Central memory CD8-positive, alpha-beta T cell (primary cell): ENCODE data around the gene IGFBP7.

Source experiments
- ATAC-seq: fragments of 150-1000 bp; cut with Tn5 transposase; replicated peaks from 2 replicates; pipeline ENCODE4 v1.10.0; 2022; ENCODE audit warnings: mild to moderate bottlenecking, moderate FRiP score, moderate number of reproducible peaks; ENCODE audit not compliant: poor library complexity, severe bottlenecking; ENCODE audit errors: extremely low read depth
- DNase-seq, 2 donors: peaks; one replicate each; pipeline ENCODE4 v3.0.0; 2021; ENCODE audit warnings: low spot score in 2 of 2
- H3K27ac Mint-ChIP-seq: one replicate; pipeline ENCODE4 v1.8.0; 2022; ENCODE audit warnings: low read depth, mild to moderate bottlenecking, moderate library complexity, mixed read lengths
- H3K27me3 Mint-ChIP-seq: one replicate; pipeline ENCODE4 v1.8.0; 2022; ENCODE audit warnings: mixed read lengths
- H3K36me3 Mint-ChIP-seq: one replicate; pipeline ENCODE4 v1.8.0; 2022; ENCODE audit warnings: mild to moderate bottlenecking, moderate library complexity, mixed read lengths; ENCODE audit not compliant: insufficient read depth
- H3K4me1 Mint-ChIP-seq: one replicate; pipeline ENCODE4 v1.8.0; 2022; ENCODE audit warnings: mixed read lengths
- H3K4me3 Mint-ChIP-seq: one replicate; pipeline ENCODE4 v1.8.0; 2022; ENCODE audit warnings: mild to moderate bottlenecking, moderate library complexity, mixed read lengths
- H3K9me3 Mint-ChIP-seq: one replicate; pipeline ENCODE4 v1.8.0; 2022; ENCODE audit warnings: mixed read lengths

IGFBP7 gene, protein sequence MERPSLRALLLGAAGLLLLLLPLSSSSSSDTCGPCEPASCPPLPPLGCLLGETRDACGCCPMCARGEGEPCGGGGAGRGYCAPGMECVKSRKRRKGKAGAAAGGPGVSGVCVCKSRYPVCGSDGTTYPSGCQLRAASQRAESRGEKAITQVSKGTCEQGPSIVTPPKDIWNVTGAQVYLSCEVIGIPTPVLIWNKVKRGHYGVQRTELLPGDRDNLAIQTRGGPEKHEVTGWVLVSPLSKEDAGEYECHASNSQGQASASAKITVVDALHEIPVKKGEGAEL

DNA sequence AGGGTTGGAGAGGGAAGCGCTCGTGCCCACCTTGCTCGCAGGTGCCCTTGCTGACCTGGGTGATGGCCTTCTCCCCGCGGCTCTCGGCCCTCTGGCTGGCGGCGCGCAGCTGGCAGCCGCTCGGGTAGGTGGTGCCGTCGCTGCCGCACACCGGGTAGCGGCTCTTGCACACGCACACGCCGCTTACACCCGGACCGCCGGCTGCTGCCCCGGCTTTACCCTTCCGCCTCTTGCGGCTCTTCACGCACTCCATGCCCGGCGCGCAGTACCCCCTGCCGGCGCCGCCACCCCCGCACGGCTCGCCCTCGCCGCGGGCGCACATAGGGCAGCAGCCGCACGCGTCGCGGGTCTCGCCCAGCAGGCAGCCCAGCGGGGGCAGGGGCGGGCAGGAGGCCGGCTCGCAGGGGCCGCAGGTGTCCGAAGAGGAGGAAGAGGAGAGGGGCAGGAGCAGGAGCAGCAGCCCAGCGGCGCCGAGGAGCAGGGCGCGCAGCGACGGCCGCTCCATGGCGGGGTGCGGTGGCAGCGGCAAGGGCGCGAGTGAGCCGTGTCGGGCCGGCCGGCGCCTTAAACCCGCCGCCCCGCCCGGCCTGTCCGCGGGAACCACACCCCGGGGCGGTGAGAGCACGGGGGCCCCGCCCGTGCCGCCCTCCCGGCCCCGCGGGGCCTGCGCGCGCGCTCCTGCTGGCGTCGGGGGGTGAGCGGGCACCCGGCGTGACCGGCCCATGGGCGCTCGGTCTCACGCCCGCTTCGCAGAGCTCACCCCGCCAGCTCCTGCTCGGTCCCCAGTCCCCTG is at the start of gene IGFBP7:
Gene IGFBP7, minus strand, starts transcription at position 539 of the 793 bp plus-strand sequence. Its CDS starts 34 bp downstream, at position 505.
- DNase-seq (no peak), ATAC-seq (peak; percentile 20)
- peaks cover 1% of the 10 kb centered on the region for H3K36me3 Mint-ChIP-seq
- no peak within 1 kb of the TSS for H3K27ac Mint-ChIP-seq
- H3K27me3 Mint-ChIP-seq, result peaks cover 69% of the 10 kb centered on the region
- H3K9me3 Mint-ChIP-seq, result no peaks in the 10 kb centered on the region
- H3K4me1 Mint-ChIP-seq, result peaks cover 16% of the 10 kb centered on the region
- H3K4me3 Mint-ChIP-seq, result peak within 1 kb of the TSS; percentile 83

DNA sequence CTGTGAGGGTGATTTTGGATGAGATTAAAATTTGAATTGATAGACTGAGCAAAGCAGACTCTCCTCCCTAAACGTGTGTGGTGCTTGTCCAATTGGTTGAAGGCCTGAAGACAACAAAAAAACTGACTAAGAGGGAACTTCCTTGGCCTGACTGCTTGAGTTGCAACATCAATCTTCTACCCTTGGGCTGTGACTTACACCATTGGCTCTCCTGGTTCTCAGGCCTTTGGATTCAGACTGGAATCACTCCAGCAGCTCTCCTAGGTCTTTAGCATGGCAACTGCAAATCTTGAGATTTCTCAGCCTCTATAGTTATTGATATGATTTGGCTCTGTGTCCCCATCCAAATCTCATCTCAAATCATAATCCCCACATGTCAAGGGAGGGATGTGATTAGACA is 49.7 kb upstream of the IGFBP7 start:
- H3K4me3 Mint-ChIP-seq, result no peak overlapping the region
- H3K36me3 Mint-ChIP-seq, result peaks cover 2% of the 10 kb centered on the region
- peaks cover 70% of the 10 kb centered on the region for H3K27me3 Mint-ChIP-seq
- no peak overlapping the region for H3K27ac Mint-ChIP-seq
- H3K4me1 Mint-ChIP-seq, result peaks cover 11% of the 10 kb centered on the region
- DNase-seq (no peak), ATAC-seq (no peak)
- H3K9me3 Mint-ChIP-seq, result no peaks in the 10 kb centered on the region

DNA sequence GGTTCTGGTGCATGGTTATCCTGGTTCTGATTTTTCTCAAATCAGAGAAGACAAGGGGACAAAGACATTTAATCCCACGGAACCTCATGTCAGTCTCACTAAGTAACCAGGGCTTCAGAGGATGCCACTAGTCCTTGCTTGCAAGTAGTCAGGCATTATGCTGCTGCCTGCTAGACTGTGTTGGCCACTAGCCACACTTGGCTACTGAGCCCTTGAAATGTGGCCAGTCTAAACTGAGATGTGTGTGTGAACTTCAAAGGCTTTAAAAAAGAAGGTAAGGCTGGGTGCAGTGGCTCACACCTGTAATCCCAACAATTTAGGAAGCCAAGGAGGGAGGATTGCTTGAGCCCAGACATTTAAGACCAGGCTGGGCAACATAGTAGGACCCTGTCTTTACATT is 48.6 kb upstream of the IGFBP7 start:
- H3K4me1 Mint-ChIP-seq, result peaks cover 1% of the 10 kb centered on the region
- H3K36me3 Mint-ChIP-seq, result no peaks in the 10 kb centered on the region

DNA sequence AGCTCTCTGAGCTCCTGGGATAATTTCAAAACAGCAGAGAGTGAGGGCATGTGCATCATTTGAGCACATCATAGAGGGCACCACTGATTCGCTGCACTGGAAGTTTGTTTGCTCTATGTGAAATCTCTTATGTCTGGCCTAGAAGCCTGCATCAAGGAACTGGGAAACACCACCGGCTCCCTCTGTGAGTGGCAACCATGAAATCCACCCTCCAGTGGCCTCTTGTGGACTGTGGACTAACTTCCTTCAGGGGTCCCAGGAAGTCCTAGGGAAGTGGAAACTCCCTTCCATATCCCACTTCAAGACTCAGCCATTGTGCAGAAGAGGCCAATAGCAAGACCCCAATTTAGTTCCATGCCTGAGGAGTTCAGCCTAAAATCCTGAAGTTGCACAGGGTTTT is 48.0 kb upstream of the IGFBP7 start:
- H3K4me1 Mint-ChIP-seq, result no peaks in the 10 kb centered on the region
- no peaks in the 10 kb centered on the region for H3K9me3 Mint-ChIP-seq
- H3K27ac Mint-ChIP-seq, result no peak overlapping the region
- H3K4me3 Mint-ChIP-seq, result no peak overlapping the region
- H3K27me3 Mint-ChIP-seq, result peaks cover 72% of the 10 kb centered on the region
- DNase-seq, result no peak
- no peaks in the 10 kb centered on the region for H3K36me3 Mint-ChIP-seq
- ATAC-seq, result no peak

More for the DNA sequence above, 48.6 kb upstream of the IGFBP7 start:
- ATAC-seq (no peak), DNase-seq (no peak)
- Mint-ChIP-seq H3K4me3 (no peak overlapping the region), H3K27ac (no peak overlapping the region), H3K9me3 (no peaks in the 10 kb centered on the region), H3K27me3 (peaks cover 67% of the 10 kb centered on the region)

DNA sequence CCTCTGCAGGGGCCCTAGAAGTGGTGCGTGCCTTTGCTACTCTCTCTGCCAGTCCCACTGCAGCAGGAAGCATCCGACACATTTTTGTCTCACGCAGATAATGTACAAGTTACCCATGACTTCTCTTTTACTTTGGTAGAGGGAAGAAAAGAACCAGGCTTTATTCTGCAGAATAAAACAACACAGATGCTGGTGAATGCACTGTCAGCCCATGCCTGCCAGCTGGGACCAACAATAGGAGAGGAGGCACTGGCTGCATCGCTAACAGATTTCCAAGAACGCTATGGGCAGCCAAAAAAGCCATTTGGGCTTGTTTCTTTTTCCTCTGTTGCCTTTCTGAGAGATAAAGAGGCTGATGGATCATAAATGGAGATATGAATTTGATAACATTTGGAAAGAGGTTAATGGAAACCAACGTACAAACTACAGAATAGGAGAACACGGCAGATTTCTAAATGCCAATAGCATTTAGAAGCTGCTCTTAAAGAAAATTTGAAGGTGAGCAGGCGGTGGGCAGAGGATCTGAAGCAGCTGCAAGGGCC is 47.5 kb upstream of the IGFBP7 start:
- Mint-ChIP-seq H3K9me3 (no peaks in the 10 kb centered on the region), H3K4me3 (no peak overlapping the region), H3K4me1 (no peaks in the 10 kb centered on the region), H3K27ac (no peak overlapping the region), H3K36me3 (no peaks in the 10 kb centered on the region), H3K27me3 (peaks cover 78% of the 10 kb centered on the region)
- no peak for ATAC-seq
- no peak for DNase-seq

DNA sequence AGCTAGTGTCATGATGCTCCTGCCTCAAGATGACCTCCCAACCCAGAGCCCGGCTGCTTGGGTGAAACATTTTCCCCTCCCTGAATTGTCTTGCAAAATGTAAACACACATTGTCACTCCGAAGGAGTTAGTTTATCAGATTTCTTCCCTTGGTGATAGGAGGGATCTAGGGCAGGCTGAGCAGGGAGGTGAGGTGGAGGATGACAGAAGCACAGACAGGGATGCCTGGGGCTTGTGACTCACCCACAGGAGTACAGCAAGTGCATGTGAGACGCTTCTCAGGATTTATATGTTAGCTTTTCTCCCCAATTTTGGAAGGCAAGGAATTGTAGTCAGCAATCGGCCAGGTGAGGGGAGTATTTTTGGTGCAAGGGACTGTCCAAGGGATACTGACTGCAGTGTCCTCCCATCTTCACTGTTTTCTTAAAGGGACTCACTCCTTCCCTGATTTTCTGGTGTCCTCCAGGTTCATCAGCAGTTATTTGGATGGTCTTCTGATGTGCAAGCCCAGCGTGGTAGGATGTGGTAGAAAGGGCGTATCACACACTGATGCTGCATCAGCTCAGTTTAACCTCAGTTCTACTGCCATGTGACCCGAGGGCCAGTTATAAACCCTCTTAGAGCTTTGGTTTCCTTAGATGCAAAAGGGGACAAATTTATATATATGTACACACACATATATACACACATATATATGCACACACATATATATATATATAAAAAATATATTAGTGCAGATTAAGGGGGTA is 46.2 kb upstream of the IGFBP7 start:
- ATAC-seq (no peak), DNase-seq (no peak)
- Mint-ChIP-seq H3K4me3 (no peak overlapping the region), H3K9me3 (no peaks in the 10 kb centered on the region), H3K27me3 (peaks cover 88% of the 10 kb centered on the region), H3K4me1 (no peaks in the 10 kb centered on the region), H3K36me3 (no peaks in the 10 kb centered on the region), H3K27ac (no peak overlapping the region)

DNA sequence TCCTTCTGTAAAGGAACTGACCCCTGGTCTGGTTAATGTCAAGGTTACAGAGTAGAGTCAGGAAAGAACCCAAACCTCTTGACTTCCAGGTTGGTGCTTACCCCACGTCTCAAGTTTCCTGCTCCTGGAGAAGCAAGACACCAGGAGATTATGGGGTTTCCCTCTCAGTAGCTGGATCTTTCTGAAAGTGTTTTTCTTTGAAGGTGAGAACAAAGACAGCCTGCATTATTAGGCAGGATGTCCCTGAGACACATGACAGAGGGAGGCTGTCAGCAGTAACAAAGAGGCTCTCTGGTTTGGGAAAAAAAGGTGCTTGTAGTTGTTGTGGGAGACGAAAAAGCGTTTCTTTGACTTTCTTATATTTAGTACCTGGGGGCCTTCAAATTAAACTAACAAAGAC is 44.7 kb upstream of the IGFBP7 start:
- Mint-ChIP-seq H3K4me1 (no peaks in the 10 kb centered on the region), H3K27ac (no peak overlapping the region), H3K27me3 (peaks cover 78% of the 10 kb centered on the region), H3K36me3 (no peaks in the 10 kb centered on the region), H3K4me3 (no peak overlapping the region), H3K9me3 (no peaks in the 10 kb centered on the region)
- no peak for DNase-seq
- no peak for ATAC-seq

DNA sequence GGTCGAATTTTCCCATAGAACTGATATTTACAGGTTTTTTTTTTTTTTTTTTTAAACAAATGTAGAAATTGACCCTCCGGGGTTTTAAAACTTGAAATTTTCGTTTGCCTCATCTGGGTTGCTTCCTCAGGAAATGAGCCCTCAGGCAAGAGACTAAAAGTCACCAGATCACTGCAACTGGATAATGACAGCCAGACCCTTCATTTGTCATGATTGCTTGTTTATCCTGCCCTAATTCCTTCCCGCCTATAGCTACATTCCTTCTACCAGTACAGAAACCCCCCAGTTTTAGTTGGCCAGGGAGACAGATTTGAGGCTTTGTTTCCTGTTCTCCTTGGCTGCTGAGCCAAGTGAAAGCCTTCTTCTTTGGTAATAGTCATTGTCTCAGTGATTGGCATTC is 44.0 kb upstream of the IGFBP7 start:
- Mint-ChIP-seq H3K9me3 (no peaks in the 10 kb centered on the region), H3K36me3 (no peaks in the 10 kb centered on the region), H3K27ac (no peak overlapping the region), H3K4me1 (no peaks in the 10 kb centered on the region), H3K4me3 (no peak overlapping the region), H3K27me3 (peaks cover 71% of the 10 kb centered on the region)
- no peak for ATAC-seq
- no peak for DNase-seq

DNA sequence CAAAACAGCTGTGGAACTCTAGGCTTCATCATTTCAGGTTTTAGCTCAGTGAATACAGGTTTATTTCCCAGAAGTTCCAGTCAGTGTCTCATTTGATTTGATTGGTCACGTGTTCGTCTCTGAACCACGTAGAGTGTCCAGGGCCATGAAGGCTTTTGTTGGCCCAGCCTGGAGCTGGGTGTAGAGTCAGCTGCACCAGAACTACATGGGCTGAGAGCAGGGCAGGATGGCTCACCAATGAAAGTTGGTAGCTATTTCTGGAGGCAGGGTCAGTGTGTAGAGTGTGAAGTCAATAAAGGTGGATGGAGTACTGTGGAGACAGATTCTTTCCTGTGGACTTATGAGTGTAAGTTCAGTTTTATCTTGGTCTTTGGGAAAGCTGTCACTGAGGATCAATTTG is 43.0 kb upstream of the IGFBP7 start:
- H3K9me3 Mint-ChIP-seq, result no peaks in the 10 kb centered on the region
- H3K27ac Mint-ChIP-seq, result no peak overlapping the region
- DNase-seq (no peak), ATAC-seq (no peak)
- H3K36me3 Mint-ChIP-seq, result no peaks in the 10 kb centered on the region
- no peak overlapping the region for H3K4me3 Mint-ChIP-seq
- no peaks in the 10 kb centered on the region for H3K4me1 Mint-ChIP-seq
- peaks cover 61% of the 10 kb centered on the region for H3K27me3 Mint-ChIP-seq

DNA sequence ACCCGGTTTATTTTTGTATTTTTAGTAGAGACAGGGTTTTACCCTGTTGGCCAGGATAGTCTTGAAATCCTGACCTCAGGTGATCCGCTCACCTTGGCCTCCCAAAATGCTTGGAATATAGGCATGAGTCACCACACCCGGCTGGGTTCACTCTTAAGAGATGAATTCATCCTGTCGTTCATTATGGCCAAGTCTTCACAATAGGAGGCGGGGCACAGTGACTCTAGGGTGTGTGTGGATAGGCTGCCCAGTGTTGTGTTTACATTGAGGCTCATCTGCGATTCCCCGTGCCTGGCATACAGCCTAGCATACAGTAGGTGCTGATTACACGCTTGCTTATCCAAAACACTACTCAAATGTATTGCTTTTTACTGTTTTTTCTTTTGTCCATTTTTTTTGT is 41.3 kb upstream of the IGFBP7 start:
- Mint-ChIP-seq H3K27me3 (peaks cover 48% of the 10 kb centered on the region), H3K27ac (no peak overlapping the region), H3K4me3 (no peak overlapping the region), H3K4me1 (no peaks in the 10 kb centered on the region), H3K36me3 (no peaks in the 10 kb centered on the region), H3K9me3 (no peaks in the 10 kb centered on the region)
- ATAC-seq, result no peak
- DNase-seq, result no peak

DNA sequence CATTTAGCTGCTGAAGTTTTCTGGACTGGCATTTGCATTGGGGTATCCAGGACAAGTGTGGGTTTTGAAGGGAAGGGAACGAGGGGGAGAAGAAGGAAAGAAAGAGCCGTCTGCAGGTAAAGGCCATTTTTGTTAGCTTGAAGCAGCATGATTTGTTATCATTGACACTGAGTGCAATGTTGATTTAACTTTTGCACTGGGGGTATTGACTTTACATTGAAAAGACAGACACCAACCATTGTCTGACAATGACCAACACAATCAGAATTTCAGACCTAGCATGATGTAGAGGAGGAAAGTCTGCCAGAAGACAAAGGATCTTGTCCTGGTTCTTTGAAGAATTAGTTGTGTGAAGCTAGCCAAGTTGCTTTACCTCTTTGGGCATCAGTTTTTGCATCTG is 39.6 kb upstream of the IGFBP7 start:
- H3K4me1 Mint-ChIP-seq, result no peaks in the 10 kb centered on the region
- peaks cover 42% of the 10 kb centered on the region for H3K27me3 Mint-ChIP-seq
- ATAC-seq (no peak), DNase-seq (no peak)
- no peaks in the 10 kb centered on the region for H3K36me3 Mint-ChIP-seq
- no peak overlapping the region for H3K27ac Mint-ChIP-seq
- H3K4me3 Mint-ChIP-seq, result no peak overlapping the region
- no peaks in the 10 kb centered on the region for H3K9me3 Mint-ChIP-seq

DNA sequence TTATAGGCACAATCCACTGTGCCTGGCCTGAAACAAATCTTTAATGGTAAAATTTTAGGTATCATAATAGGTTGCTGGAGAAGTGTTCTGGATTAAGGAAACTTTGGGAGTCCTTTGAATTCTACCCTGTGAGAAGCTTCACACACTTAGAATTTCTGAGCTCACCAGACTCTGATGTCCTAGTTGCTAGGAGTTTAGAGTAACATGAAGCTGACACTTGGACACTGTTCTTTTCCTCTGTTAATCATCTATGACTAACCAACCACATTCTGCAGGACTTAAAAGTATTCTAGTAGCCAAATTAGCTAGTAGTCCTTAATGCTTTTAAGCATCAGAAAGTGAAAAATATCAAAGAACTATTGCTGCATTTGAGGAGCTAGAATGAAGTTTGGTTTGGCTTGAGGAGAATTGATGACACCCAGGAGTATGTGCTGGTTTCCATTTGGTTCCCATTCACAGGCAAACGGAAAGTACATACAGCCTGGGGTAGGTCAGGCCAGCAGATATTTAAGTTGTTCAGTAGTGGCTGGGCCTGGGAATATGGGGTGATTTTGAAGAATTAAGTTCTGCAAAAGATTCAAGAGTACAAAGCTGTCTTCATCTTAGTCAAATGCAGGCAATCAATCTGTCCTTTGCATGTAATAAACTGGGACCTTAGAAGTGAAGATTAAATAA is 38.8 kb upstream of the IGFBP7 start:
- Mint-ChIP-seq H3K9me3 (no peaks in the 10 kb centered on the region), H3K27me3 (peaks cover 40% of the 10 kb centered on the region), H3K4me3 (no peak overlapping the region), H3K36me3 (no peaks in the 10 kb centered on the region), H3K4me1 (no peaks in the 10 kb centered on the region), H3K27ac (no peak overlapping the region)
- DNase-seq (no peak), ATAC-seq (no peak)
